Stimulated activated CD4-positive, alpha-beta T cell treated with anti-CD3 and anti-CD28 coated beads, Interleukin-4, amount 100 ng/mL, for 4 hours (primary cell): ENCODE results near the gene PFKFB3.
"Not testable (repeated sequence)": the region's sequence is repeated elsewhere in the genome, so short reads cannot be mapped to it uniquely, and the experiment has no call there.

Source experiments
- DNase-seq, 2 experiments: peaks; one replicate each; pipeline ENCODE4 v3.0.0-alpha.2; 2020

PFKFB3 gene

GRCh38 chr10:6221971-6222751 is 19.4 kb downstream of the PFKFB3 start:
- DNase-seq = no peak

- DNase-seq = no peak
Observed at GRCh38 chr10:6222755-6223154, 20.0 kb downstream of the PFKFB3 start.

- DNase-seq = no peak
Observed at GRCh38 chr10:6223981-6224380, 21.2 kb downstream of the PFKFB3 start.

- no peak for DNase-seq
Observed at GRCh38 chr10:6224781-6225180, 22.0 kb downstream of the PFKFB3 start.

GRCh38 chr10:6225263-6225814 is 22.6 kb downstream of the PFKFB3 start:
- no peak for DNase-seq

GRCh38 chr10:6226216-6226615 is 23.5 kb downstream of the PFKFB3 start:
- no peak for DNase-seq

- no peak for DNase-seq
Observed at GRCh38 chr10:6227346-6227745, 24.6 kb downstream of the PFKFB3 start.

- no peak for DNase-seq
Observed at GRCh38 chr10:6228010-6228511, 25.3 kb downstream of the PFKFB3 start.

- DNase-seq = no peak
Observed at GRCh38 chr10:6228647-6229046, 25.9 kb downstream of the PFKFB3 start.

- DNase-seq = no peak
Observed at GRCh38 chr10:6229290-6229689, 26.6 kb downstream of the PFKFB3 start.

- no peak for DNase-seq
Observed at GRCh38 chr10:6229746-6230145, 27.0 kb downstream of the PFKFB3 start.

- no peak for DNase-seq
Observed at GRCh38 chr10:6230315-6230714, 27.6 kb downstream of the PFKFB3 start.

GRCh38 chr10:6231146-6231545 is 28.4 kb downstream of the PFKFB3 start:
- DNase-seq = no peak

GRCh38 chr10:6231730-6232129 is 29.0 kb downstream of the PFKFB3 start:
- DNase-seq = no peak

GRCh38 chr10:6232225-6232807 is 29.6 kb downstream of the PFKFB3 start:
- DNase-seq = no peak

GRCh38 chr10:6232846-6233724 is 30.4 kb downstream of the PFKFB3 start:
- DNase-seq = no peak

GRCh38 chr10:6233725-6234277 is 31.1 kb downstream of the PFKFB3 start:
- DNase-seq = no peak

- no peak for DNase-seq
Observed at GRCh38 chr10:6234371-6234770, 31.6 kb downstream of the PFKFB3 start.

GRCh38 chr10:6236349-6237198 is 33.8 kb downstream of the PFKFB3 start:
- no peak for DNase-seq

- no peak for DNase-seq
Observed at GRCh38 chr10:6237199-6237530, 34.4 kb downstream of the PFKFB3 start.

GRCh38 chr10:6238587-6239212 is 36.0 kb downstream of the PFKFB3 start:
- not testable (repeated sequence) for DNase-seq
